ENCODE measurements around the gene UQCC3.

- TF ChIP-seq POLR2A (IDR thresholded peaks at IDR 0.05) (no peak), EP300 (IDR thresholded peaks at IDR 0.05) (no peak)
Measured at GRCh38 chr11:62667460-62667859, 4.0 kb upstream of the UQCC3 start.
